Measurements from ENCODE around the gene BACE1. TPM values are rescaled to one million over a fixed set of nuclear protein-coding genes. Genes with fewer than 3 reads are reported as not detected.

The BACE1 gene
- total RNA-seq, 1 experiment from 2014 or later = 10.2 TPM

GRCh38 chr11:117292616-117293015 lies 23.4 kb downstream of the BACE1 start:
- H3K9ac ChIP-seq (ENCODE audit: extremely low read depth, insufficient read length, low read length) = no peak overlapping the region
- no peak overlapping the region for H3K23ac ChIP-seq (ENCODE audit: insufficient read length, low read depth, low read length)
- H2AK5ac ChIP-seq (ENCODE audit: insufficient read length, low read length) = no peak overlapping the region
- H3K79me1 ChIP-seq (ENCODE audit: insufficient read depth, low read depth, low read length, poor library complexity, severe bottlenecking) = no peaks in the 10 kb centered on the region
- H3K36me3 Mint-ChIP-seq (ENCODE audit: insufficient read depth in 1 of 3, low read depth in 3 of 3) = peaks cover 11 to 50% (median 46%) of the 10 kb centered on the region in 3 experiments; a peak in 6 of 7 replicates
- no peak overlapping the region for H2BK15ac ChIP-seq (ENCODE audit: low read depth, low read length)
- H2BK20ac ChIP-seq (ENCODE audit: low read depth, low read length, poor library complexity, severe bottlenecking) = no peak overlapping the region
- H2BK120ac ChIP-seq (ENCODE audit: low read depth, low read length, poor library complexity, severe bottlenecking) = no peak overlapping the region
- H2AFZ ChIP-seq (ENCODE audit: low read length) = no peak overlapping the region
- no peak overlapping the region for H3K56ac ChIP-seq (ENCODE audit: insufficient read length, low read depth, low read length)
- H2BK5ac ChIP-seq (ENCODE audit: insufficient read length, low read length) = no peak overlapping the region
- H3K27me3 Mint-ChIP-seq (ENCODE audit: low read depth) = no peaks in the 10 kb centered on the region; the same call in 1 of the 2 replicates
- no peak overlapping the region for H3K4me3 Mint-ChIP-seq
- no peak for TF ChIP-seq CTCF (conservative IDR thresholded peaks at IDR 0.05)
- no peaks in the 10 kb centered on the region for H3K79me2 ChIP-seq (ENCODE audit: insufficient read depth, low read length)
- no peak overlapping the region for H4K5ac ChIP-seq (ENCODE audit: insufficient read length, low read depth, low read length)
- H3K4me2 ChIP-seq (ENCODE audit: insufficient read depth, insufficient read length, low read length) = no peak overlapping the region
- no peaks in the 10 kb centered on the region for H3K4me1 ChIP-seq (ENCODE audit: insufficient read depth, low read length)
- no peak overlapping the region for H3T11ph ChIP-seq (ENCODE audit: low read length)
- no peak overlapping the region for H2BK12ac ChIP-seq (ENCODE audit: insufficient read length, low read depth, low read length)
- H3K27ac ChIP-seq (ENCODE audit: insufficient read length, low read depth, low read length) = no peak overlapping the region
- no peak for DNase-seq
- H3K23me2 ChIP-seq (ENCODE audit: insufficient read length, low read depth, low read length, poor library complexity, severe bottlenecking) = no peaks in the 10 kb centered on the region
- no CpG with 5 or more reads among the region's 2 CpGs for WGBS (ENCODE audit: extremely low coverage, insufficient read length, low lambda C conversion rate)
- peaks cover 0 to 3% of the 10 kb centered on the region in 2 experiments; a peak in 1 of 4 replicates for H3K4me1 Mint-ChIP-seq
- no peak overlapping the region for H4K91ac ChIP-seq (ENCODE audit: insufficient read length, low read depth, low read length)
- H3K9me3 Mint-ChIP-seq = no peaks in the 10 kb centered on the region
- H3K4ac ChIP-seq (ENCODE audit: low read depth, low read length) = no peak overlapping the region
- no peaks in the 10 kb centered on the region for H3K27me3 ChIP-seq (ENCODE audit: insufficient read depth, low read length)
- H3K27ac Mint-ChIP-seq = peak overlapping the region in 1 of 3 experiments; percentile 6; a peak in 2 of 7 replicates
- H4K8ac ChIP-seq (replicated peaks; ENCODE audit: insufficient read length, low read depth, low read length) = no peak overlapping the region
- no peak overlapping the region for H3K14ac ChIP-seq (ENCODE audit: insufficient read depth, low read length)
- no peaks in the 10 kb centered on the region for H3K9me3 ChIP-seq (ENCODE audit: control insufficient read depth, low read depth, low read length)
- H3K18ac ChIP-seq (ENCODE audit: insufficient read length, low read depth, low read length) = no peak overlapping the region
- no peaks in the 10 kb centered on the region for H4K20me1 ChIP-seq (ENCODE audit: control insufficient read depth, insufficient read depth, insufficient read length)
